ENCODE results near the gene CFDP1.
A peak's percentile ranks its signal among the peaks of the same experiment; 100 is the strongest.

DNA sequence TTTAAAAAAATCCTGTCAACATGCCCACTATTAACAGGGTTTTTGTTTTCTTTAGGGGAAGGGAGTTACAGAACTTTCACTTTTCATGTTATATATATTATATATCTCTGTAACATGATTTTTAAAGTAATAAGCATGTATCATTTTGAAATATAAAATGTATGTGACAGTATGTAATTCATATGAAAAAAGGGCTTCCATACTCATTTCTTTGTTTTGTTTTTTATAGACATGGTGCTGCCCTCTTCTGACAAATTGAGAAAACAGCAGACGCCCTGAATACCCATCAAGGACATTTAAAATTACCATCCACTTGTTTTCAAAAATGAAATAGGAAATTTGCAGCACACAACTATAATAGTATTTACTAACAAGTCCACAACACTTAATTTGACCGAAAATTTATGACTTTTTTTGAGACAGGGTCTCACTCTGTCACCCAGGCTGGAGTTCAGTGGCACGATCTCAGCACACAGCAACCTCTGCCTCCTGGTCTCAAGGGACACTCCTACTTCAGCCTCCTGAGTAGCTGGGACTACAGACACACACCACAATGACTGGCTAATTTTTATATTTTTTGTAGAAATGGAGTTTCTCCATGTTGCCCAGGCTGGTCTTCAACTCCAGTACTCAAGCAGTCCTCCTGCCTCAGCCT, 30.4 kb downstream of the CFDP1 start:
- TF ChIP-seq, protein P1, sequence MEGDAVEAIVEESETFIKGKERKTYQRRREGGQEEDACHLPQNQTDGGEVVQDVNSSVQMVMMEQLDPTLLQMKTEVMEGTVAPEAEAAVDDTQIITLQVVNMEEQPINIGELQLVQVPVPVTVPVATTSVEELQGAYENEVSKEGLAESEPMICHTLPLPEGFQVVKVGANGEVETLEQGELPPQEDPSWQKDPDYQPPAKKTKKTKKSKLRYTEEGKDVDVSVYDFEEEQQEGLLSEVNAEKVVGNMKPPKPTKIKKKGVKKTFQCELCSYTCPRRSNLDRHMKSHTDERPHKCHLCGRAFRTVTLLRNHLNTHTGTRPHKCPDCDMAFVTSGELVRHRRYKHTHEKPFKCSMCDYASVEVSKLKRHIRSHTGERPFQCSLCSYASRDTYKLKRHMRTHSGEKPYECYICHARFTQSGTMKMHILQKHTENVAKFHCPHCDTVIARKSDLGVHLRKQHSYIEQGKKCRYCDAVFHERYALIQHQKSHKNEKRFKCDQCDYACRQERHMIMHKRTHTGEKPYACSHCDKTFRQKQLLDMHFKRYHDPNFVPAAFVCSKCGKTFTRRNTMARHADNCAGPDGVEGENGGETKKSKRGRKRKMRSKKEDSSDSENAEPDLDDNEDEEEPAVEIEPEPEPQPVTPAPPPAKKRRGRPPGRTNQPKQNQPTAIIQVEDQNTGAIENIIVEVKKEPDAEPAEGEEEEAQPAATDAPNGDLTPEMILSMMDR (optimal IDR thresholded peaks at IDR 0.05 in 1 of 3, IDR thresholded peaks at IDR 0.05 in 1 of 3, conservative IDR thresholded peaks at IDR 0.05 in 1 of 3; ENCODE audit: extremely low read depth in 1 of 3, insufficient read depth in 2 of 3, low read length in 3 of 3) = peak in 2 of 3 experiments; percentile 32 to 42
- no peak for TF ChIP-seq EZH2 (IDR thresholded peaks at IDR 0.05; ENCODE audit: low read length)

Data from keratinocyte (primary cell).